Putamen (tissue), 1 donor: ENCODE measurements around the gene HMMR.
A peak's percentile ranks its signal among the peaks of the same experiment; 100 is the strongest.
"Not testable (repeated sequence)": the region's sequence is repeated elsewhere in the genome, so short reads cannot be mapped to it uniquely, and the experiment has no call there.

ENCODE experiments used
- DNase-seq: peaks from one replicate; pipeline ENCODE4 v3.0.0-alpha.2; 2016; ENCODE audit warnings: low spot score

The HMMR gene

GRCh38 chr5:163508753-163509152, 48.3 kb downstream of the HMMR start:
- DNase-seq = no peak

DNA sequence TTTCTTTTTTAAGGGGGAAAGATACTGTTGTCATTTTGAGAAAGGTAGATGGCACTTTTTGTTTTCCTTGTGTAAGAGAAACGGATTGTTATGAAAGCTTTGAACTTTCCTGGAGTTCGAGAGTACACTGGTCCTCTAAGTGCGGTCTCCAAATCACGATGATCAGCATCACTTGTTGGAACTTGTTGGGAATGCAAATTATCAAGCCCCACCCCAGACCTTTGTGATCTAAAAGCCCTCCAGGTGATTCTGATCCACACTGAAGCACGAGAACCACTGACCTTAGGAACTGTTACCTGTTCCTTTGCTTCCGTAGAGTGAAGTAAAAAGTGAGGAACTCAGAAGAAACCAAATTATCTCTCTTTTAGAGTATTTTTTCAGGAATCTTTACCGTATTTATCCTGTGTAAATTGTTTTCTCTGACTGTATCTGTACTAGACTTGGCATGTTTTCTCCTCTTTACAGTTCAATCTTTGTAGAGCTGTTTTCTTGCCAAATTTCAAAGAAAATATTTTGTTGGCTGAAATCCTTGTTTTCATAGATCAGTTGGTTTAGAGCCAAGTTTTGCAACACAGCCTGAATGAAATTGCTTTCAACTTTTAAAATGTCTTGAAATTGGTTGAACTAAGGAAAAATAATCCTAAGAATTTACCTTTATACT, 49.0 kb downstream of the HMMR start:
- no peak for DNase-seq

- DNase-seq = peak; percentile 15
Observed at GRCh38 chr5:163512526-163512925, 52.1 kb downstream of the HMMR start.

- DNase-seq = no peak
Observed at GRCh38 chr5:163525096-163525495, 64.7 kb downstream of the HMMR start.

GRCh38 chr5:163529698-163530097, 69.3 kb downstream of the HMMR start:
- no peak for DNase-seq

- no peak for DNase-seq
Observed at GRCh38 chr5:163531272-163531671, 70.8 kb downstream of the HMMR start.

DNA sequence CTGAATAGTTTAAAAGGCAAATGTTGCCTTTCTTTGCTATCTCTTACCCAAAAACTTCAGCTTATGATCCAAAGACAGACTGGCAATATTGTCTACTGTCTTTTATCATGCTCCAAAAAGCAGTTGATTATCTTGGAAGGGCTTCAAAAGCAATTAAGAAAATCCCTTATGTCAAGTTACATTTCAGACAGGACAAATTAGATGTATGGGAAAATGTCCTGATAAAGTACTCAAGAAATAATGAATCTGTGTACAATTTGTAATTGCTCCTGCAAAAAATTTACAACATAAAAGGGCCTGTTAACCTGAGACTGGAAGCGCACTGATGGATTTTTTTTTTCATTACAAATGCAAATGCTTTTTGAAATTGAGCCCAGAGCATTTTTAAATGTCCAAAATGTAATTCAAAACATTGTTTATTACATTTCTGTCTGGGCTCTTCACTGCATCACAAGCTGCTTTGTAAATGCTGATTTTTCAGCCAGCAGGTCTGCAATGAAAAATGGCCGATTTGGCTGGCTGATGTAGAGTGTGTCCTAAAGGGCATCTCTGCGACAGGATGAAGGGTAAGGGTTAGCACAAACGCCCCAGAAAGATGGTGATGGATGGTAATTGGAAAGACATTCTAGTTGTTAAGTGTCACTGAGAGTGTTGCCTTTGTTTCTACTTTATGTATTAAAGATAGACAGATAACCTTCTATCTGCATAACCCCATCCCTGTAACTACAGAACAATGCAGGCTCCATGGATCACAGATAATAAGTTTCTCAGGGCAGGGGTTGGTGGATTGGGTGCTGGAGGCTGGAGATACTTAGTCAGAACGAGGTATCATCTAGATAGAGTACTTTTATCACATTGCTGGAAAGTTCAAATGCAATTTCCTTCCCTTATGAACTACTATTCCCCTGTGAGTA, 72.0 kb downstream of the HMMR start:
- no peak for DNase-seq

DNA sequence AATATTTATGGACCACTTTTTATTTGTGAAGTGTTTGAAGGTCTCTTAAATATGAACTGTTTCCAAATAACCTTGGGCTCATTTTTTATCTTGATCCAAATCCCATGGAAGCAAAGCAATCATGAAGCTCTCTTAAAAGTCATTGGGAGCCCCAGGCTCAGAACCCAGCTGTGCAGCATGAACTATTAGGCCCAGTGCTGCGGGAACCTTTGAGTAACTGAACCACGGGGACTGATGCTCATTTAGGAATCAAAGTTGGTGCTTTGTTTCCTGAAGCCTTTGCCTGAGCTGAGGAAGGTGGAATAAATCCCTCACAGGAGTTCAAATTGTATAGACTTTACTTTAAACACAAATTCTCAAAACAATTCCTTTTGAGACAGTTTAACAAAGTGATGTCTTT, 72.8 kb downstream of the HMMR start:
- no peak for DNase-seq

- DNase-seq = no peak
Observed at GRCh38 chr5:163534492-163535094, 74.2 kb downstream of the HMMR start.

DNA sequence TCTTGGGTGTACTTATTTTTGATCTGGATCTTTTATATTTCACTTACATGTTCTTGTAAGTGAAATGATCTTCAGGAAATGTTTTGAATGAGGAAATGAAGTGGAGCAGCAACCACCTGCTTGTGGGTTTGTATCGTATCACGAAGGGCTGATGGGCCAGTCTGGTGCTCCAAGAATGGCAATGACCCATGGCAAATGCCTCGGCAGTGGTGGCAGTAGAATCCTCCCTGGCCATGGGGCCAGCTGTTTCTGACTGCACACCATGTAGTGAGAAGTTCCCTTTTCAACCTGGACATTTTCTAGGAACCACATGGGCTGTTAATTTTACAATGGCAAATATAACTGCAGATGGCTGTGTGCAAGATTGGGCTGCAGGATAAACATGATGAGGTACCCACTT, 74.9 kb downstream of the HMMR start:
- no peak for DNase-seq

DNA sequence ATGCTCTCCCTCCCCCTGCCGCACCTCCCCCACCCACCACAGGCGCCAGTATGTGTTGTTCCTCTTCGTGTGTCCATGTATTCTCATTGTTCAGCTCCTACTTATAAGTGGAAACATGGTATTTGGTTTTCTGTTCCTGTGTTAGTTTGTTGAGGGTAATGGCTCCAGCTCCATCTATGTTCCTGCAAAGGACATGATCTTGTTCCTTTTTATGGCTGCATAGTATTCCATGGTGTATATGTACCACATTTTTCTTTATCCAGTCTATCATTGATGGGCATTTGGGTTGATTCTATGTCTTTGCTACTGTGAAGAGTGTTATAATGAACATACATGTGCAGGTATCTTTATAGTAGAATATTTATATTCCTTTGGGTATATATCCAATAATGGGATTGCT, 76.0 kb downstream of the HMMR start:
- DNase-seq = not testable (repeated sequence)

- no peak for DNase-seq
Observed at GRCh38 chr5:163540696-163541095, 80.3 kb downstream of the HMMR start.
